A204.1 (cell line): ENCODE data around the gene SLC13A3.

ENCODE experiments used
- FAIRE-seq: peaks from 2 replicates; lab custom pipeline; 2012; peaks lifted over from hg19 to GRCh38; lab: Jason Lieb, UNC

Gene SLC13A3

GRCh38 chr20:46605181-46605580 lies 46.1 kb downstream of the SLC13A3 start:
- FAIRE-seq: no peak

GRCh38 chr20:46604551-46605133 lies 46.6 kb downstream of the SLC13A3 start:
- no peak for FAIRE-seq

- FAIRE-seq: no peak
These were observed 48.8 kb downstream of the SLC13A3 start for GRCh38 chr20:46602429-46602828.

GRCh38 chr20:46601603-46602122 lies 49.6 kb downstream of the SLC13A3 start:
- FAIRE-seq: no peak

- no peak for FAIRE-seq
These were observed 50.9 kb downstream of the SLC13A3 start for GRCh38 chr20:46600286-46600752.

- FAIRE-seq: no peak
These were observed 51.9 kb downstream of the SLC13A3 start for GRCh38 chr20:46599227-46599987.

- no peak for FAIRE-seq
These were observed 55.3 kb downstream of the SLC13A3 start for GRCh38 chr20:46595933-46596332.

- FAIRE-seq: no peak
These were observed 56.5 kb downstream of the SLC13A3 start for GRCh38 chr20:46594725-46595124.

- FAIRE-seq: no peak
These were observed 58.5 kb downstream of the SLC13A3 start for GRCh38 chr20:46592580-46593362.

- no peak for FAIRE-seq
These were observed 60.8 kb downstream of the SLC13A3 start for GRCh38 chr20:46590443-46590842.

GRCh38 chr20:46588532-46589511 lies 62.4 kb downstream of the SLC13A3 start:
- FAIRE-seq: no peak

GRCh38 chr20:46587986-46588385 lies 63.3 kb downstream of the SLC13A3 start:
- FAIRE-seq: no peak

- FAIRE-seq: no peak
These were observed 64.5 kb downstream of the SLC13A3 start for GRCh38 chr20:46586724-46587123.

- no peak for FAIRE-seq
These were observed 66.8 kb downstream of the SLC13A3 start for GRCh38 chr20:46584508-46584907.

- FAIRE-seq: no peak
These were observed 67.6 kb downstream of the SLC13A3 start for GRCh38 chr20:46583411-46584214.

- no peak for FAIRE-seq
These were observed 68.6 kb downstream of the SLC13A3 start for GRCh38 chr20:46582648-46583047.

- no peak for FAIRE-seq
These were observed 69.9 kb downstream of the SLC13A3 start for GRCh38 chr20:46581391-46581790.

- no peak for FAIRE-seq
These were observed 70.5 kb downstream of the SLC13A3 start for GRCh38 chr20:46580613-46581205.

- no peak for FAIRE-seq
These were observed 72.5 kb downstream of the SLC13A3 start for GRCh38 chr20:46578745-46579144.

GRCh38 chr20:46576774-46577395 lies 74.4 kb downstream of the SLC13A3 start:
- no peak for FAIRE-seq
